HG02759 (cell line): Measurements from ENCODE around the gene GPR137.
"Not testable (repeated sequence)": the region's sequence is repeated elsewhere in the genome, so short reads cannot be mapped to it uniquely, and the experiment has no call there.

Experiments
- ATAC-seq: cut with Tn5 transposase; IDR thresholded peaks from one replicate; pipeline ENCODE4 v1.9.1; 2021; ENCODE audit warnings: mild to moderate bottlenecking, moderate library complexity; ENCODE audit not compliant: unreplicated experiment

Gene GPR137

DNA sequence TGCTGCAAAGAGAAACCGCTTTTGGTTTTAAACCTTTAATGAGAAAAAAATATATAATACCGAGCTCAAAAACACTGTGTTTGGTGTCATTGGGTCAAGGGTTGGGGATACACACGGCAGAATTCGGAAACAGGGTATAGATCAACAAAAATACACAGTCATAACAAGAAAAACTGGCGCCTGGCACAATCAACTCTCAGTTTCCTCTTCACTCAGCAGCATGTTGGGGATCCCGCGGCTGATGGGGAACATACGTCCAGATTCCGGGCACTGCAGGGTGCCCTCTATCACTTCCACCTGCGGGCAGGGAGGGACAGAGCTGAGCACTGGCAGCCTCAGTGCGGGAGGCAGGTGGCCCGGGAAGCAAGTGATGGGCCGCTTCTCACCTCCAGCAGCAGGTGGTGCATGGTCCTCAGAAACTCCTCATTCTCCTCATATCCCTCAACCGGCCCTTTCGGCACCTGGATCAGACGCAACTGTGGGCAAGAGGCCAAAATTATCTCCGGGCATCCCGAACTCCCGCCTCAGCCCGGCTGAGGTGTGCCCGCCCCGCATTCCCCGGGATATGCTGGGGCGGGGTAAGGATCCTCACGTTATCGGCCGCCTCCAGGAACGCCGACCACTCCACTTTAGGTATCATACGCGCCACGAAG is 31.1 kb downstream of the GPR137 start:
- ATAC-seq: no peak

DNA sequence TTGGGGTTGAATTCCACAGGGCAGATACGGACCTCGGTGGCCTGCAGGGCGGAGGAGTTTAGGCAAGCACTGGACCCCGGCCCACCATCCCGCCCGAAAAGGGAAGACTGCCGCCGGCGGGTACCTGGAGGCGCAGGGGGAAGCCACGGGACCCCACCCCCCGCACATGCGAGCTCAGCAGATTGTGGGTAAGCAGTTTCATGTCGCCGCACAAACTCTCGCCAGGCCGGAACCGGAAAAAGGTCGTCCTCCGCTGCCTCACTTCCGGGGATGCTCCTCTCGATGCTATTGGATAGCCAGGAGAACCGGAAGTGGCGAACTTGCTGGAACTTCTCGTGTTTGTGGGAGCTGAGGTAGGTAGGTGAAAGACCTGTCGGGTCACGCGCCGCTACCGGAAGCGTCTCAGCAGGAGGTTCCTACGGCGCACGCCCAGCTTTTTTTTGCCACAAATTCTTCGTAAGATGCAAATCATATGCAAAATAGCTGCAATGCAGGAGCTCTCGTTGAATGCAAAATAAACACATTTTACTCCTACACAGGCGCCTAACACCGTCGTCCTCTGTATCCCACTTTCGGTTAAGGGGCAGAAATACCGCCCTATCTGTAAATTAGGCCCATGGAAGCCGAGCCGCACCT is 31.8 kb downstream of the GPR137 start, which contains the start of gene TRMT112:
TSS of gene TRMT112 (minus strand) at position 235 of the 636 bp plus-strand sequence. CDS start at position 202, 33 bp downstream.
- ATAC-seq: peak; percentile 72

DNA sequence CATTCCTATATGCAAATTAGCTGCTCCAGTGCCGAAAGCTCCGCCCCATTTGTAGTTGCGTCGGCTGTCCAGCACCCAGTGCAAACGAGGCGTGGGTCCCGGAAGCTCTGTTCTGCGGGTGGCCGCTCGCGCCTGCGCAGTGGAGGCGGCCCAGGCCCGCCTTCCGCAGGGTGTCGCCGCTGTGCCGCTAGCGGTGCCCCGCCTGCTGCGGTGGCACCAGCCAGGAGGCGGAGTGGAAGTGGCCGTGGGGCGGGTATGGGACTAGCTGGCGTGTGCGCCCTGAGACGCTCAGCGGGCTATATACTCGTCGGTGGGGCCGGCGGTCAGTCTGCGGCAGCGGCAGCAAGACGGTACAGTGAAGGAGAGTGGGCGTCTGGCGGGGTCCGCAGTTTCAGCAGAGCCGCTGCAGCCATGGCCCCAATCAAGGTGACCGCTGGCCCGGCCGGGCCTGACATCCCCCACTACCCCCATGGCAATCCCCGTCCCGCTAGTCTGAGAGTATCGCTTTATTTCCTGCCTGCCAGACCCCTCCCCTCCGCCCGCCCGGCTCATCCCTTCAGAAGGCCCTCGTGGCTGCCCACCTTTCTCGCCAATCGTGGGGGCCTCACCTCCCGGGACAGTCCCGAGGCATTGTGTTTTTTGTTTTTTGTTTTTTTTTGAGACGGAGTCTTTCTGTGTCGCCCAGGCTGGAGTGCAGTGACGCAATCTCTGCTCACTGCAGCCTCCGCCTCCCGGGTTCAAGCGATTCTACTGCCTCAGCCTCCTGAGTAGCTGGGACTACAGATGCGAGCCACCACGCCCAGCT is 32.5 kb downstream of the GPR137 start, which contains the start of gene PRDX5:
TSS of gene PRDX5 (plus strand) at position 161 of the 805 bp plus-strand sequence. CDS start at position 256, 95 bp downstream.
- peak; percentile 81 for ATAC-seq

DNA sequence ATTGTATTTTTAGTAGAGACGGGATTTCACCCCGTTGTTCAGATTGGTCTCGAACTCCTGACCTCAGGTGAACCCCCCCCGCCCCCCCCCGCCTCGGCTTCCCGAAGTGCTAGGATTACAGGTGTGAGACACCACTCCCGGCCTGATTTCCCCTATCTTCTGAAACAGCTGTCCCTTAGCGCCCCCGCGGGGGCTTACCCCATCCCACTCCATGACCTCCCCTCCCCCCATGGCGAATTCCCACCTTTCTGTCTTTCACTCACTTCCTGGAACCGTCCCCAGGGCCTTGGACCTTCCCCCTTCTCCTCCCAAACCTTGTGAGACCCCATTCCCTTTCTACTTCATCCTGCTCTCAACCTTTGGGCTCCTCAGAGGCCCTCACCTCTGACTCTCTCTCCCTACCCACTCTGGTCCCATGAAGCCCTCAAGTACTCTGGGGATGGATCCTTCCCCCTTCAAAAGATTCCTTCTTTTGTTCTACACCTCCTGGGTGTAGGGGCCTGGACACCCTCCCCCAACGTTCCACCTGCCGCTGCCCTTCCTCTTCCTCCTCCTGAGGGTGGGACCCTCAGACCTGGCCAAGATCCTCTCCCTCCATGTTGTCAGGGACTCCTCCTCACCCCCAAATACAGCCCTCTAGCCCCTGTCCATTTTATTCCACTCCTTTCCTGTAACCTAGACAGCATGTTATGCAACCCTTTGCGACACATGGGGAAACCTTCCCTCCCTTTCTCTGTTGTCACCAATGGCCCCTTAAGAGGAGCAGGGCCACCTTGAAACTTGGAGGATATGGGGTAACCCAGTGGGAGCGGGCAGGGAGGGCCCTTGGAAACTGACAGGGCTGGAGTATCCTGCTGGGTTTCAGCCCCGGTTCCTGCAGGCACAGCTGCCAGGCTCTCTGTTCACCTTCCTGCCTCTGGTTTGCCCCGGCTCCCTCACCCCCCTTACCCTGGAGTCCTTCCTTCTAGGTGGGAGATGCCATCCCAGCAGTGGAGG is 33.4 kb downstream of the GPR137 start:
- ATAC-seq: no peak

DNA sequence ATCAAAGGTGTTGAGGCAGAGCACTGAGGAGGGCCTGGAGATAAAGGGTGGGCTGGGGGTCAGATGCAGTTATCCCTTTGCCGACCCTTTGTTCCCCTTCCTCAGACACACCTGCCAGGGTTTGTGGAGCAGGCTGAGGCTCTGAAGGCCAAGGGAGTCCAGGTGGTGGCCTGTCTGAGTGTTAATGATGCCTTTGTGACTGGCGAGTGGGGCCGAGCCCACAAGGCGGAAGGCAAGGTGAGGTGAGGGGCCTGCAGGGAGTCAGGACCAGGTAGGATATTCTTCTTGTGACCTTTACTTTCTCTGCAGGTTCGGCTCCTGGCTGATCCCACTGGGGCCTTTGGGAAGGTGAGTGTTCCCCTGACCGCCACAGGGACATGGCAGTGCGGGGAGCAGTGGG is 34.9 kb downstream of the GPR137 start:
- no peak for ATAC-seq

DNA sequence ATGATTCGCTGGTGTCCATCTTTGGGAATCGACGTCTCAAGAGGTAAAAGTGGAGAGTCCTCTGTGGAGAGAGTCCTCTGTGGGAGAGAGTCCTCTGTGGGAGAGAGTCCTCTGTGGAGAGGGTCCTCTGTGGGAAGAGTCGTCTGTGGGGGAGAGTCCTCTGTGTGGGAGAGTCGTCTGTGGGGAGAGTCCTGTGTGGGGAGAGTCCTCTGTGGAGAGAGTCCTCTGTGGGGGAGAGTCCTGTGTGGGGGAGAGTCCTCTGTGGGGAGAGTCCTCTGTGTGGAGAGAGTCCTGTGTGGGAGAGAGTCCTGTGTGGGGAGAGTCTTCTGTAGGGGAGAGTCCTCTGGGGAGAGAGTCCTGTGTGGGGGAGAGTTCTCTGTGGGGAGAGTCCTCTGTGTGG is 35.4 kb downstream of the GPR137 start:
- ATAC-seq: no peak

DNA sequence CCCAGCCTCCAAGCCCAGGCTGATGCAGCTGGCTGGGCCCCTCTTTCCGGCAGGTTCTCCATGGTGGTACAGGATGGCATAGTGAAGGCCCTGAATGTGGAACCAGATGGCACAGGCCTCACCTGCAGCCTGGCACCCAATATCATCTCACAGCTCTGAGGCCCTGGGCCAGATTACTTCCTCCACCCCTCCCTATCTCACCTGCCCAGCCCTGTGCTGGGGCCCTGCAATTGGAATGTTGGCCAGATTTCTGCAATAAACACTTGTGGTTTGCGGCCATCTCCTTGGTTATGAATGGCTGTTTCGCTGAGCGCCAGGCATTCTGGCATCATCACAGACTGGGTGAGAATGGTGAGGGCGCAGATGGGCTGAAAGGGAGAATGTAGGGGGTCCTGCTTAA is 35.9 kb downstream of the GPR137 start:
- ATAC-seq: no peak

DNA sequence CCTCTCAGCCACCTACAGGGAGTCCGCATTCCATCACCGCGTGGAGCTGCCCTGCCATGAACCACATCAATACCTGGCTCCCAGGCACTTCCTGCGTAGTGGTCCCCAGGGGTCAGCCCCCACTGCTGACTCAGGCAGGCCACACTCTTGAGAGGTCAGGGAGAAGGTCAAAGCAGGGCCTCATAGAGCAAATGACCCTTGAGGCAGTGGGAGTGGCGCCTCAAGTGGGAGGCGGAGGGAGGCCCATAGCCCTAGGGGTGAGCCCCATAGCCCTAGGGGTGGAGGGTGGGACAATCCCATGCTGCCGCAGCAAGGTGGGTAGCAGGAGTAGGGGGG is 37.2 kb downstream of the GPR137 start:
- ATAC-seq: no peak

DNA sequence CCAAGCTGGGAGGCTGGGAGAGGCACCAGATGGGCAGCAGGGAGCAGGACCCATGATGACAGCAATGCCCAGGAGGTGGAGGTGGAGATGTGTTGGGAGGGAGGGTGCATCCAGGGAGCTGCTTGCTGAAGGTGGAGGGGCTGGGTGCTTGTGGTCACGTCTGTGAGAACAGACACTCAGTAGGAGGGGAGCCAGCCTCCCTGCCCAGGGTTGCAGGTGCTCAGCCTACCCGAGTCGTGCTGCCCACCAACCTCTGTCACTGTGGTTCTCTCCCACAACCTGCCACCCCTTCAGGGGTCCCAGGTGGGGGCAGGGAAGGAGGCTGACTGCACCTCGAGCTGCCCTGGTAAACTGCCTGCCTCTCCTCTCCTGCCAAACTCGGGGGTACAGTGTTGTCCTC is 37.7 kb downstream of the GPR137 start:
- no peak for ATAC-seq

DNA sequence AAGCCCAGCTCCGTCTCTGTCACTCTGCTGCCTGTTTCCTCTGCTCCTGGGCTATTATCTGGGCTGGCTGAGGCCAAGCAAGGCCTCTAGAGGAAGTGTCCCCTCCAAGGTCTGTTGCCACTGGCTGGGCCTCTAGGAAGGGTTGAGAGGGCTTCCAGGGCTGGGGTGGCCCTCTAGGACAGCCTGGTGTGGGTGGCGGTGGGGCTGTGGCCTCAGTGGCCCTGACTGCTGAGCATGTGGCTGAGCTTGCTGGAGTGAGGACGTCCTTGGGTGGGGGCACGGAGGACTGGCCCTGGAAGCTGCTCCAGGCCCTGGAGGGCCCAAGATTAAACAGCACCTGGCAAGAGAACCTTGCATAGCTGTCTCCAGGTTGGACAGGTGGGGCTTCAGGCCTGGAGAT is 38.3 kb downstream of the GPR137 start:
- ATAC-seq: not testable (repeated sequence)

DNA sequence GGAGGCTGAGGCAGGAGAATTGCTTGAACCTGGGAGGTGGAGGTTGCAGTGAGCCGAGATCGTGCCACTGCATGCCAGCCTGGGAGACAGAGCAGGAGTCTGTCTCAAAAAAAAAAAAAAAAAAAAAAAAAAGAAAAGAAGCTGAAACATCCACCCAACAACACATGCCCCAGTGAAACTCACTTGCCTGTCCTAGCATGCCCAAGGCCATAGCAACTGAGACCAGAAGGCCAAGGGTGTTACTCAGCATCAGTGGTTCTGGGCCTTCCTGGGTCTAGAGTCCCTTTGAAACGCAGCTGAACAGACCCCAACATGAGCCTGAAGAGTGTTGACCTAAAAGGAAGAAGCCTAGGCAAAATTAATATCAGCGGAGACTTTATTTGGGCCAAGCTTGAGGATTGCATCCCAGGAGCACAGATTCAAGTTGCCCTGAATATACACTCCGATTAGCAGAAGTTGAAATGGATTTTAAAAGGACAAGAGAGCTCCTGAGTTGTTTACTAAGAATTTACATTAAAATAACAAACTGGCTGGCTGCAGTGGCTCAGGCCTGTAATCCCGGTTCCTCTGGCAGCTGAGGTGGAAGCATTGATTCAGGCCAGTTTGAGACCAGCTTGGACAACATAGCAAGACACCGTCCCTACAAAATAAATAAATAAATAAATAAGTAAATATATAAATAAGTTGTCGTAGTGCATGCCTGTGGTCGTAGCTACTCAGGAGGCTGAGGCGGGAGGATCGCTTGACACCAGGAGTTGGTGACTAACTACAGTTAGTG is 39.2 kb downstream of the GPR137 start:
- ATAC-seq: no peak

DNA sequence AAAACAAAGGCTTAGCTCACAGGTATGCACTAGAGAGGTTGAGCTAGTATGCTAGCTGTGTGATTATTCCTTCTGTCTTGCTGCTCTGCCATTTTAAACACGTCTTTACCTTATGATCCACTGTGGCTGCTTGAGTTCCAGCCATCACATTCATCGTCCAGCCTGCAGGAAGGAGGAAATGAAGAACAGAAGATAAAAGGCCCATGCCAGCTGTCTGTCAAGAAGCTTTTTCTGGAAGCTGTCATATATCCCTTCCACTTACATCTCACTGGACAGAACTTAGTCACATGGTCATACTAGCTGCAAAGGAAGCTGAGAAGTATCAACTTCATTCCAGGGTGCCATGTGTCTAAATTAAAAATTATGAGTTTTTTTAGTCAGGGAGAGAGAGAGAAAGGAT is 41.7 kb downstream of the GPR137 start:
- ATAC-seq: no peak

DNA sequence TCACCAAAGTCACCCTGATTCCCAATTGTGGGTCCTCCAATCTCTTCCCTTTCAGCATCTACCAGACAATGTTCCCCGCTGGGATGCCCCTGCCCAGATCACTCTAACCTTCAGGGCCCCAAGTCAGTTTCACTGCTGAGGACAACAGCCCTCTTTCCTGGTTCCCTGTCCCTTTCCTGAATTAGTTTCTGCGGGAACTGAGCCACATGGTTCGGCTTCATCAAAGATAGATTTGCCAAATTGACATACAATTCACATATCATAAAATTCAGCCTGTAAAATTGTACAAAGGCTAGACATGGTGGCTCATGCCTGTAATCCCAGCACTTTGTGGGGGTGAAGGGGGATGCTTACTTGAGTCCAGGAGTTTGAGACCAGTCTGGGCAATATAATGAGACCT is 42.3 kb downstream of the GPR137 start:
- ATAC-seq: no peak

DNA sequence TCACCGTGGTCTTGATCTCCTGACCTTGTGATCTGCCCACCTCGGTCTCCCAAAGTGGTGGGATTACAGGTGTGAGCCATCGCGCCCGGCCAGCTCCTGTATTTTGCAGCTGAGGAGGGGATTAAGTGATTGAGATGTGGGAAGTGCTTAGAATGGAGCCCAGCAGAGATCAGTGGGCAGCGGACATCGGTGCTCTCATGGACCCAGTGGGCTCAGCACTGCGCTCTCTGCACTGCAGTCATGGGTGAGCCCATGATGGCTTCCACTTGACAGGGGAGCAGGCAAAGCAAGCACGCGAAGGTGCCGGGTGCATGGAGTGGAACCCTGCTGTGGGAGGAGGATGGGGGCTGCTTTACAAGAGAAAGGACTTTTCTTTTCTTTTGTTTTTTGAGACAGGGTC is 45.2 kb downstream of the GPR137 start:
- ATAC-seq: no peak

DNA sequence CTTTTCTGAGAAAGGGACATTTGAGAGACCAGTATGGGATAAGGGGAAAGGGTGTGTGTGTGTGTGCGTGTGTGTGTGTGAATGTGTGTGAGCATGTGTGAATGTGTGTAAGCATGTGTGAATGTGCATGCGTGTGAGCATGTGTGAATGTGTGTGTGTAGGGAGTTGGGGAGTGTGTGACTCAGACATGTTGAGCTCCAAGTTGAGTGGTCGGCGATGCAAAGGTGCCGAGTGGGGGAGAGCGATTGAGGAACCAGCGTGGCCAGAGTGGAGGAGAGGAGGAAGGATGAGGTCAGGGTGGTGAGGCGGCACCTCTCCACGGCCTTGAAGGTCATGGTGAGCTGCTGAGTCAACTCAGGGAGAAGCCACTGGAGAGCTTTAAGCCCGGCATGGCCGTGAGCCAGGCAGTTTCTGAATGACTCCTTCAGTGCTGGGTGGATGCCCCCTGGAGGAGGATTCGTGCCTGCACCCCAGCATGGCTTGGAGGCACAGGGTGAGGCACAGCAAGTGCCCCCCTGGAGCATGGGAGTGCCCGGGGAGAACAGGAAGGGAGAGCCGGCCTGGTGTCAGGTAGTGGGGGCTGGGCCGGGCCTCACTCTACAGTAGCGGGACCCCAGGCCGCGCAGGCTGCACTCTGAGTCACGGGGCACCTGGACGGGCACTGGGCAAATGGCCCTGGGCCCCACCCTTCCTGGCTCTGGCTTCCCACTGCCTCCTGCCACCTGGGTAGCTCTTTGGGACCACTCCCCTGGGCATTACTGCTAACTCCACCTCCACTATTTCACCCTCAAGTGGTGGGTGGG is 46.1 kb downstream of the GPR137 start:
- ATAC-seq: peak; percentile 64

DNA sequence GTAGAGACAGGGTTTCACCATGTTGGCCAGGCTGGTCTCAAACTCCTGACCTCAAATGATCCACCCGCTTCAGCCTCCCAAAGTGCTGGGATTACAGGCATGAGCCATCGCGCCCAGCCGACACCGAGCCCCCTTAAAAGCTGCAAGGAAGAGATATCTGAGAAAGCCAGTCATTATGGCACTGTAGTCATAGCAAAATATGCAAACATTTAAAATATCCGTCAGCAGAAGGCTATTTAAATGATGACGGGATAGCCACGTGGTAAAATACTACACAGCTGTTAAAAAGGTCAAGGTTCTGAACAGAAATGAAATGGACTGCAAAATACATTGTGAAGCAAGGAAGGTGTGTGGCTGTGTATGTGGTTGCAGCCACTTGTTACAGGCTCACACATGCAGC is 47.9 kb downstream of the GPR137 start:
- no peak for ATAC-seq

DNA sequence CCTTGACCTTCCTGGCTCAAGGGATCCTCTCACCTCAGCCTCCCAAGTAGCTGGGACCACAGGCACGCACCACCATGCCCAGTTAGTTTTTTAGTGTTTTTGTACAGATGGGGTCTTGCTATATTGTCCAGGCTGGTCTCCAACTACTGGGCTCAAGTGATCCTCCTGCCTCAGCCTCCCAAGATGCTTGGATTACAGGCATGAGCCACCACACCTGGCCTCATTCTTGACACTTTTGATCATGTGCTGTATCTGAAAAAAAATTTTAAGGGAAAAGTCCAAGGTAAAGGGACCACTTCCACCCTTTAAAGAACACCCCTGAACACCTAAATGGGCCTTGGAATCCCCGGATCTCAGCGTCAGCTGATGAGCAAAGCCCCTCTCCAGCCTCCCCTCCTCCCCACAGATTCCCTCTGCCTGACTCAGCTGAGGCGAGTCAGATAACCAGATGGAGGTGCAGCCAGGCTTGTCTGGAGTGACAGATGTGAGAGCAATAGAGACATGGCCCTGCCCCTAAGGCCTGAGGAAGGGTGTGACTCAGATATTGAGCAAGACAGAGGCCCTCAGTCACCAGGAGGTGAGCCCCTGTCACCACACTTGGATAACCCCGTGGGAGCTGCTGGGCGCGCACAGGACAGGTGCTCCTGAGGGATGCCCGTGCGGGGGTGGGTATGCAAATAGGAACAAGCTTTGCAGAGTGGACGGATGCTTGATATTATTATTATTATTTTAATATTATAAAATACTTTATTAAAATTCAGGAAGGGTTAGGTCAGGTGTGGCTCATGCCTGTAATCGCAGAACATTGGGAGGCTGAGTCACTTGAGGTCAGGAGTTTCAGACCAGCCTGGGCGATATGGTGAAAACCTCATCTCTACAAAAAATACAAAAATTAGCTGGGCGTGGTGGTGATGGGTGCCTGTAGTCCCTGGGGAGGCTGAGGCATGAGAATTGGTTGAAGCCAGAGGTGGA is 49.4 kb downstream of the GPR137 start:
- peak; percentile 77 for ATAC-seq
